ENCODE data around the gene PHACTR1. TPM values are rescaled to one million over a fixed set of nuclear protein-coding genes. Genes with fewer than 3 reads are reported as not detected.

Gene PHACTR1
- total and polyA plus RNA-seq, 2 of the 4 experiments (the other 2 are of a cell fraction), result not detected

GRCh38 chr6:12931639-12932038 lies 215.1 kb downstream of the PHACTR1 start:
- no peak for TF ChIP-seq BHLHE40 (IDR thresholded peaks at IDR 0.05; ENCODE audit: low read depth, low read length)
- no peak for TF ChIP-seq NFE2L2 (IDR thresholded peaks at IDR 0.05; ENCODE audit: low read depth, low read length)
- TF ChIP-seq, protein P1, sequence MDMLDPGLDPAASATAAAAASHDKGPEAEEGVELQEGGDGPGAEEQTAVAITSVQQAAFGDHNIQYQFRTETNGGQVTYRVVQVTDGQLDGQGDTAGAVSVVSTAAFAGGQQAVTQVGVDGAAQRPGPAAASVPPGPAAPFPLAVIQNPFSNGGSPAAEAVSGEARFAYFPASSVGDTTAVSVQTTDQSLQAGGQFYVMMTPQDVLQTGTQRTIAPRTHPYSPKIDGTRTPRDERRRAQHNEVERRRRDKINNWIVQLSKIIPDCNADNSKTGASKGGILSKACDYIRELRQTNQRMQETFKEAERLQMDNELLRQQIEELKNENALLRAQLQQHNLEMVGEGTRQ (IDR thresholded peaks at IDR 0.05; ENCODE audit: low read depth, low read length), result no peak
- TF ChIP-seq SMC3 (IDR thresholded peaks at IDR 0.05; ENCODE audit: low read depth, low read length), result no peak
- no peak for TF ChIP-seq FOS (IDR thresholded peaks at IDR 0.05; ENCODE audit: low read depth, low read length)
- TF ChIP-seq MAZ (IDR thresholded peaks at IDR 0.05; ENCODE audit: borderline replicate concordance, low read depth, low read length), result no peak
- TF ChIP-seq MAFK (IDR thresholded peaks at IDR 0.05; ENCODE audit: low read depth, low read length), result no peak
- no peak for TF ChIP-seq CHD1 (IDR thresholded peaks at IDR 0.05; ENCODE audit: low read depth, low read length)
- no peak for TF ChIP-seq CTCF (conservative IDR thresholded peaks at IDR 0.05; ENCODE audit: low read depth, low read length)
- no peak for TF ChIP-seq RCOR1 (IDR thresholded peaks at IDR 0.05; ENCODE audit: insufficient replicate concordance, low read length)
- TF ChIP-seq POLR2A (IDR thresholded peaks at IDR 0.05; ENCODE audit: low read depth, low read length), result no peak
- TF ChIP-seq, protein P2, sequence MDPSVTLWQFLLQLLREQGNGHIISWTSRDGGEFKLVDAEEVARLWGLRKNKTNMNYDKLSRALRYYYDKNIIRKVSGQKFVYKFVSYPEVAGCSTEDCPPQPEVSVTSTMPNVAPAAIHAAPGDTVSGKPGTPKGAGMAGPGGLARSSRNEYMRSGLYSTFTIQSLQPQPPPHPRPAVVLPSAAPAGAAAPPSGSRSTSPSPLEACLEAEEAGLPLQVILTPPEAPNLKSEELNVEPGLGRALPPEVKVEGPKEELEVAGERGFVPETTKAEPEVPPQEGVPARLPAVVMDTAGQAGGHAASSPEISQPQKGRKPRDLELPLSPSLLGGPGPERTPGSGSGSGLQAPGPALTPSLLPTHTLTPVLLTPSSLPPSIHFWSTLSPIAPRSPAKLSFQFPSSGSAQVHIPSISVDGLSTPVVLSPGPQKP (IDR thresholded peaks at IDR 0.05; ENCODE audit: borderline replicate concordance, low read depth, low read length), result no peak
- no peak for TF ChIP-seq CEBPB (IDR thresholded peaks at IDR 0.05; ENCODE audit: low read depth, low read length)
- TF ChIP-seq RAD21 (IDR thresholded peaks at IDR 0.05; ENCODE audit: low read length), result no peak
- no peak for TF ChIP-seq RFX5 (IDR thresholded peaks at IDR 0.05; ENCODE audit: low read depth, low read length)
- no peak for TF ChIP-seq MXI1 (IDR thresholded peaks at IDR 0.05; ENCODE audit: borderline replicate concordance, low read depth, low read length)
- Histone ChIP-seq H2AK5ac (ENCODE audit: low read depth, low read length) (no peak overlapping the region), H2BK20ac (ENCODE audit: low read depth, low read length) (no peak overlapping the region), H3K4me3 (ENCODE audit: insufficient read depth, low read depth, low read length) (no peak overlapping the region), H3K9me1 (ENCODE audit: insufficient read depth, low read length) (no peaks in the 10 kb centered on the region), H2AFZ (replicated peaks; ENCODE audit: low read length, poor library complexity) (no peak overlapping the region), H3K56ac (ENCODE audit: extremely low read depth, insufficient read depth, low read length) (no peak overlapping the region), H2BK15ac (ENCODE audit: low read depth, low read length) (no peak overlapping the region), H4K20me1 (ENCODE audit: insufficient read depth, low read length) (no peaks in the 10 kb centered on the region), H3K9me3 (ENCODE audit: control insufficient read depth, insufficient read depth, low read length) (peaks cover 4% of the 10 kb centered on the region; the same call in 1 of the 2 replicates), H3K14ac (replicated peaks; ENCODE audit: low read depth, low read length) (no peak overlapping the region), H3K36me3 (ENCODE audit: control insufficient read depth, insufficient read depth, low read length) (no peaks in the 10 kb centered on the region), H2AK9ac (replicated peaks; ENCODE audit: low read depth, low read length, poor library complexity) (no peak overlapping the region), H3K79me1 (ENCODE audit: low read depth in 1 of 2, low read length in 2 of 2) (no peaks in the 10 kb centered on the region), H4K91ac (ENCODE audit: insufficient read depth, low read depth, low read length) (no peak overlapping the region), H4K8ac (ENCODE audit: low read depth in 2 of 2, low read length in 2 of 2) (no peak overlapping the region), H3K23ac (ENCODE audit: low read depth, low read length) (no peak overlapping the region), H3K18ac (ENCODE audit: low read depth, low read length) (no peak overlapping the region), H3K4me2 (ENCODE audit: low read depth, low read length) (no peak overlapping the region), H3K27me3 (ENCODE audit: control insufficient read depth, insufficient read depth, low read length) (no peaks in the 10 kb centered on the region), H2BK5ac (ENCODE audit: low read depth, low read length, poor library complexity, severe bottlenecking) (no peak overlapping the region), H4K5ac (ENCODE audit: low read depth, low read length) (no peak overlapping the region), H2BK120ac (ENCODE audit: low read depth, low read length) (no peak overlapping the region), H3K4me1 (ENCODE audit: control insufficient read depth, insufficient read depth, low read length) (no peaks in the 10 kb centered on the region), H3K4ac (ENCODE audit: low read depth, low read length) (no peak overlapping the region), H3K27ac (ENCODE audit: insufficient read depth, low read length) (no peak overlapping the region), H3K9ac (ENCODE audit: low read depth, low read length) (no peak overlapping the region)
- dilution Hi-C loops (cut with HindIII; ENCODE audit: low sequenced_read_pairs, unreplicated experiment) (no loop called here), in situ Hi-C loops (cut with MboI; ENCODE audit: low sequenced_read_pairs) (no loop called here), intact Hi-C loops (cut with micrococcal nuclease) (no loop called here)
- BruUV-seq (replicated peaks), result no TSS peak
- ChIA-PET CTCF (no interaction called here), POLR2A (ENCODE audit: unreplicated experiment) (no interaction called here)
- ATAC-seq (ENCODE audit: low read depth), result no peak
- DNase-seq, result no peak
- WGBS, 2 experiments (ENCODE audit: extremely low coverage in 2 of 2, insufficient read length in 1 of 2), result no CpG with 5 or more reads among the region's 4 CpGs
